Mucosa of descending colon (tissue), 3 donors: Measurements from ENCODE around the gene GRAP. TPM values are rescaled to one million over a fixed set of nuclear protein-coding genes. Genes with fewer than 3 reads are reported as not detected.
"Not testable (repeated sequence)": the region's sequence is repeated elsewhere in the genome, so short reads cannot be mapped to it uniquely, and the experiment has no call there.

Experiments
- ATAC-seq: fragments of 200-7000 bp; cut with Tn5 transposase; one replicate; pipeline ENCODE4 v1.9.1; 2020; ENCODE audit warnings: mild to moderate bottlenecking, moderate library complexity
- DNase-seq, 3 donors: peaks; one replicate each; pipeline ENCODE4 v3.0.0-alpha.2; 2020
- H3K36me3 ChIP-seq: fragments of 200-600 bp; one replicate; pipeline ENCODE4 v1.8.0; 2021; ENCODE audit warnings: low read depth, mild to moderate bottlenecking
- H3K4me1 ChIP-seq: fragments of 200-600 bp; one replicate; pipeline ENCODE4 v1.8.0; 2021; ENCODE audit warnings: low read depth, mild to moderate bottlenecking
- H3K4me3 ChIP-seq: fragments of 200-600 bp; one replicate; pipeline ENCODE4 v1.8.0; 2021; ENCODE audit warnings: mild to moderate bottlenecking
- H3K9me3 ChIP-seq: fragments of 200-600 bp; one replicate; pipeline ENCODE4 v1.8.0; 2021; ENCODE audit warnings: mild to moderate bottlenecking
- intact Hi-C, 2 donors: fragments of 100-400 bp; cut with DNase I in 1 of 2; cut with micrococcal nuclease in 1 of 2; formaldehyde crosslinking; loops; one replicate each; pipeline versions ENCODE4 v1.11.0 to v1.11.1; 2022; cut with DNase I, micrococcal nuclease
- long read RNA-seq, 2 donors: library from polyadenylated mRNA; unstranded; transcript quantifications; one replicate each; pipeline ENCODE4 v2.0.0, GENCODE V29; 2019 to 2021
- total RNA-seq, 3 donors: library from RNA; stranded (reverse); fragmentation: NEBNext Ultra II Directional in 2 of 3; extraction: Animal tissue kit (Norgen Biotek cat#: 25700) in 2 of 3; gene quantifications; one replicate each; pipeline versions ENCODE4 v1.2.1 to v1.2.4, GENCODE V29; 2021 to 2023
- donor health status: DM: no; HTN: no; CAD: no; lungs with moderate emphysema.
- donor health status: DM: no; HTN: no; CAD: no.
- donor health status: DM: no; HTN: yes; CAD: no.

The GRAP gene
- 1 to 10 TPM; 1.2 to 2.5 (median 1.8) TPM for total RNA-seq
- long read RNA-seq, donor 1, partial matches to known transcripts = 0 of 3 reads
- long read RNA-seq, donor 1, other reads (novel, unspliced or antisense) = 0 of 3 reads
- long read RNA-seq, donor 2, partial matches to known transcripts = 0 of 1 reads
- long read RNA-seq, donor 2, other reads (novel, unspliced or antisense) = 1 of 1 reads

DNA sequence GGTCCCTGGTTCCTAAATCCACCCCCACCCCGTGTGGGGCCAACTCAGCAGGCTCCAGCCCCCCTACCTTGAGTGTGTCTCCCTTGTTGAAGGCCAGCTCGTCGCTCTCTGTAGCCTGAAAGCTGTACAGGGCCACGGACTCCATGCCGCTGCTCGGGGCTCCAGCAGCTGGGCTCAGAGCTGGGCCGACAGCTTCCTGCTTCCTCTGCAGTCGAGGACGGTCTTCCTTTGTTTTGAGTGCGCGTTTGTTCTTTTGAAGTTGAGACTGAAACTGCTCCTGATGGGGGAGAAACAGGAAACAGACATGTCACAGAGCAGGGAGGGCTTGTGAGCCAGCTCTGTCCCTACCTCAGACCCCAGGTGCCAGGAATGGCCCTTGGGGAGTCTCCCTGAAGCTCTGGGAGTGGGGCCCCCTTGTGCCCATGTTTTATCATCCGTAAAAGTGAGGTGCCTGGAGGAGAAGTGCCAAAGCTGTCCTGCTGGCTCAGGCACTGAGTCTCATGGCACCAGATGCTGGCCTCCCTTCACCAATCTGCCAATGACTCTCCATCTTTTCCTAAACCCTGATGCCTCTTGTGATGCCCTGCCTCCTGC, at the start of gene GRAP:
TSS of gene GRAP (minus strand) at position 176 of the 594 bp plus-strand sequence. CDS start at position 145, 31 bp downstream.
- not testable (repeated sequence) for H3K4me3 ChIP-seq
- ATAC-seq = peak; percentile 60

DNA sequence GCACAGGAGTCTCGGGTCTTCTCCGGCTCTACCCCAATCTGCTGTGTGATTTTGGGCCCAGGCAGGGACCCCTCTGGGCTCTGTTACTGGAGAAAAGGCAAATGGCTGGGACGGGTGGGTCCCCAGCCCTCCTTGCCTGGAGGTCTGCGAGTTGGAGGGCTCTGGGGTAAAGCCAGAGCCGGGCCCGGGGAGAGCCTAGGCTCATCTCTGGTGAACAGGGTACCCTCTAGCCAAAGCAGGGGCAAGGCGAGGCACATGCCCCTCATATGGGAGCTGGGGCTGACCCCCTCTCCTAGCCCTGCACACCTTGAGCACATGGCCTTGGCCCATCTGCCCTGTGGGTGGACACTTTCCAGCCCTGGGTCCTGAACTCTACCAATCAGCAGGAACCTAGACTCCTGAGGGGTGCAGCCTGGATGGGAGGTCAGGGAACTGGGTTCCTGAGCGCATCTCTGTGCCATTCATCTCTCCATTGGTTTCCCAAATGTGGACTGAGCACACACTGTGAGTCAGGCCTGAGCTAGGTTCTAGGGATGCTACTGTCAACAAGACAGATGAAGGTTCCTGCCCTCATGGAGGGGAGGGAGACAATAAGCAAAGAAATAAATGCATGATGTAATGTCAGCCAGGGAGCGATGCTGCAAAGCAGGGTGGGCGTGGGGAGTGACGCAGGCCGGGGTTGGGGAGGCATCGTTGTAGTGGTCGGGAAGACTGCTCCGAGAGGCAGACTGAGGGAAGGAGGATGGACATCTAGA, 47.1 kb upstream of the GRAP start:
- intact Hi-C loops, H3K9me3 ChIP-seq, H3K36me3 ChIP-seq, H3K4me1 ChIP-seq, ATAC-seq, H3K4me3 ChIP-seq: not testable (repeated sequence)
- DNase-seq = peak; percentile 7 to 18 (median 17)

More for the DNA sequence above, at the start of gene GRAP:
- intact Hi-C loops, H3K36me3 ChIP-seq, H3K9me3 ChIP-seq, H3K4me1 ChIP-seq, DNase-seq: not testable (repeated sequence)

DNA sequence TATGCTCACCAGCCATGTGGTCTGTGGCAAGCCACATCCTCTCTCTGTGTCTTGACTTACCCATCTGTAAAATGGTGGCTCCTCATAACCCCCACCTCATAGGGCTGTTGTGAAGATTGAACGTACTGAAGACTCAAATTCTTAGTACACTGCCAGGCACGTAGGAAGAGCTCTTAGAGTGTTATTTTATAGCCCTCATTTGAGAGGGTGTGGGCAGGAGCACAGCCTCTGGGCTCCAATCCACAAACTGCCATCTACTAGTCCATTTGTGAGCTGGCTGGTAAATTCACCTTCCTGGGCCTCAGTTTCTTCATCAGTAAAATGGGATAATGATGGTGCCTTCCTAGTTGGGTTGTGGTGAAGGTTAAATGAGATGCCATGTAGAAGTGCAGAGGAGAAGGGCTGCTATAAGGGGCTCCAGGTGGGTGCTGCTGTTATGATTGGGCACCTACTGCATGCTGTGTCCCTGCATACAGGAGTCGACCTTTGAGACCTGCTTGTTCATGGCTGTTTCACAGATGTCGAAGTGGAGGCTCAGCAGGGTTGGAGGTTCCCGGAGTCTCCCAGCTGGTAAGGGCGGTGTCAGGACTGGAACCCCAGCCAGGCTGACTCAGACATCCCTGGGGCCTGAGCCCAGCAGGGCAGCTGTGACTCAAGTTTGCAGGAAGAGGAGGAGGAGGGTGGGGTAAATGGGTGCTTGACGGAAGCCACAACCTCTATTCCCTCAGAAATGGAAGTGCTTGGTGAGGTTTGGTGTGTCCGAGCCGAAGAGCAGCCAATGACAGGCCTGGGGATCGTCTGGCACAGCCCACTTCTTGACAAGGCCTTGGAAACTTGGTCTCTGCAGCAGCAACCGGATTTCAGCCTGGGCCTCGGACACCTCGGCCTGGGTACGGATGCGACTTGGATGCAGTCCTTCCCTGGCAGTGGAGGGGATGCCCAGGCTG, 46.3 kb upstream of the GRAP start:
- ATAC-seq (peak; percentile 75), DNase-seq (peak; percentile 20 to 53 (median 46))
- H3K4me1 ChIP-seq, H3K4me3 ChIP-seq, intact Hi-C loops, H3K9me3 ChIP-seq, H3K36me3 ChIP-seq: not testable (repeated sequence)

DNA sequence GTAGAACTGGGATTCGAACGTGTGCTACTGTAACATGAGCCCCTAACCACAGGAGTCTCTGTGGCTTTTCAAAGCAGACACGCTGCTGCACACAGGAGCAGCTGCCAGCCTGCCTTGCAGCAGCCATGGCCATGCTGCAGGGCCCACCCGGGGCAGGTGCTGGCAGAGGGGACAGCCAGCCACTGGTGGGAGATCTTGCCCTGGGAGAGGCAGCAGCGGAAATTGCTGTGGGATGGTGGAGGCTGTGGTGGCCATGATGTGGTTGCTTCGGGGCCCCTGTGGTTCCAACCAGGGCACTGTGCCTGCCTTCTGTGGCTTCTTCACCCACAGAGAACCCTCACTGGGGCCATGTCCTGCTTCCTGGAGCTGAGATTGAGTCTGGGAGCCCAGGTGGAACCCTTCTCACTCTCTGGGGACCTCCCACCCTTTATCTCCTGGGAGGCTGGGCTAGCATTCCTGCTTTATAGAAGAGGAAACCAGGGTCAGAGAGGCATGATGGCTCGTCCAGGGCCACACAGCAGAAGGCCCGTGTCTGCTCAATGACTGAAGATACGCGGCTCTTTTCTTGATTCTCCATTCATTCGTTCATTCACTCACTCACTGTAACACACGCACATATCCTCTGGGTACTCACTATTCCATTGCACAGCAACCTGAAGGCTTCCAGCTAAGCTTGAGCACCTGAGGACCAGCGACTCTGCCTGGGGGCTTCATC, 43.5 kb upstream of the GRAP start:
- H3K4me3 ChIP-seq, H3K4me1 ChIP-seq, H3K9me3 ChIP-seq, DNase-seq, ATAC-seq, H3K36me3 ChIP-seq, intact Hi-C loops: not testable (repeated sequence)

DNA sequence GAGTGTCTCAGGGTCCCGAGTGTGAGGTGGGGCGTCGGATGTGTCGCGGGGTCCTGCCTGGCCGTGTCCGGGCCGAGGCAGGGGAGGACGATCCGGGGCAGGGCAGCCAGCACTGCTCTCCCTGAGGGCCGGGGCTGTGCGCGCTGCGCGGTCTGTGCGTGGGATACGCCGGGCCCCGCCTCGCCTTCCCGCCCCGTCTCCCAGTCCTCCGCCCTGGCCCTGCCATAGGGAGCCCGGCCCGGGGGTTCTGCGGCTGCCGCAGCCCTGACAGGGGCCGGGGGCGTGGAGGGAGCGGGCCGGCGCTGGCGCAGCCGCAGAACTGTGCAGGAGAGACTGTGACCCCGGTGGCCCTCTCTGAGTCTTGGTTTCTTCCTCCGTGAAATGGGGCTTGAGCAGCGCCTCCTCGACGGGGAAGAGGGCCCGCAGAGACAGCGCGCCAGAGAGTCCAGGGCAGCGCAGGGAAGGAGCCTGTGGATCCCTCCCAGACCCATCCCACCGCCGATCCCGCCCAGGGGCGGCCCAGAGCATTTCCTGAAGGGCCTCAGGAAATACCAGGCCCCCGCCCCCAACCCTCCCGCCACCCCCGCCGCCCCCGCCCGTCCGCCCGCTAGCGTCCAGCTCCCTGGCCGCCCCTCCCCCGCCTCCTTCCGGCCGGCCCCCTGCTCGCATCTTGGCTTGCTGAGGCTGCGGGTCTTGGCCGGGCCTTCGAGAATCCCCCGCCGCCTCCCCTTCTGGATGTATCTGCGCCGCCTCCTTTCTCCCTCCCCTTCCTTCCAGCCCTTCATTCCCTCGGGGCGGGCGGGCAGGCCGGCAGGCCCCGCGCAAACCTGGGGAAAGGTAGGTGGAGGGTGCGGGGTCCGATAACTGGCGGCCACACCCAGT, 42.3 kb upstream of the GRAP start:
- H3K36me3 ChIP-seq, intact Hi-C loops, H3K9me3 ChIP-seq, H3K4me1 ChIP-seq, H3K4me3 ChIP-seq: not testable (repeated sequence)
- DNase-seq (peak; percentile 17 to 48 (median 41)), ATAC-seq (peak; percentile 79)

DNA sequence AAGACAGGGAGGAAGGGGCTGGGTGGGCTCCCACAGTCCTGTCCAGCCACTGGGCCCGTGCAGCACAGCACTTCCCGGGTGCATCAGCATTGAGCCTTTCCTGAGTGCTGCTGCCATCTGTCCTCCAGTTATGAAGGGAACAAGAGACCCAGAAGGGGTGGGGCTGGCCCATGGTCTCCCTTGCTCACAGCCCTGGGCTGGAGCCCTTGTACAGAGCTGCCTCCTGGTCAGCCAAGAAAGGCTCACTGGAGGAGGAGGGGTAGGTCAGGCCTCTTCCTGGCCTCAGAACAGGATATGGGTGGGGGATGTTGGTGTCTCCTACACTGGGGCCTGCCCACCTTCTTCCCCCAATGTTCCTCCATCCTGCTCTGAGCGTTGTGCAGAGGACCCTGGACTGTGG, 30.6 kb upstream of the GRAP start:
- H3K4me1 ChIP-seq, H3K36me3 ChIP-seq, DNase-seq, H3K9me3 ChIP-seq, intact Hi-C loops, H3K4me3 ChIP-seq: not testable (repeated sequence)
- peak; percentile 28 for ATAC-seq

DNA sequence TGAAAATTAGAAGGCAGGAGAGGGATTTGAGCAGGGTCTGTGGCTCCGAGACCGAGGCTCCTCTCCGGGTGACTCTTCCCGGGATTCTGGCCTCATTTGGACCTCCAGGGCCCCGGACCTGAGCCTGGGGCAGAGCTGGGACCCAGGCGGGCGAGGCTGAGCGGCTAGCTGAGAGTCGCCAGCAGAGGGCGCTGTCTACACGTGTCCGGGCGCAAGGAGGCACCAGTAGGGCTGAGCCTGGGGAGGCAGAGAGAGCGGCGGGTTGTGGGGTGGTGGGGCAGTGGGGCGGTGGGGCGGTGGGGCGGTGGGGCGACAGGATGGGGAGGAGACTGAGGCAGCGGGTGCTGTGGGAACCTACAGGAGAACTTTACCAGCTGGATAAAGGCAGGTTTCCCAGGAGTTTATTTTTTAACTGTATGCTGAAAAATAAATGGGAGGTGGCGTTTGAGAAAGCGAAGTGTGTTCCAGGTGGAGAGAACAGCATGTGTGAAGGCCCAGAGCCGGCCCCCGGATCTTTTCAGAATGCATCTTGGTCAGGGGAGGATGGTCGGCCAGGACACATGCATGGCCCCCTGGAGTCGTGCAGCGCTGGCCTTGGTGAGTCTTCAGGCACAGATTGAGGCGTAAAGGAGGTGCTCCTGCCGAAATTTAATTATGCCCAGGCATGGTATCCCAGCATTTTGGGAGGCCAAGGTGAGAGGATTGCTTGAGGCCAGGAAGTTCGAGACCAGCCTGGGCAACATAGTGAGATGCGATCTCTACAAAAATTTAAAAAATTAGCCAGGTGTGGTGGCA, 29.8 kb upstream of the GRAP start:
- H3K9me3 ChIP-seq, H3K4me3 ChIP-seq, intact Hi-C loops, H3K4me1 ChIP-seq, H3K36me3 ChIP-seq: not testable (repeated sequence)
- DNase-seq (peak; percentile 49 to 60 (median 53)), ATAC-seq (peak; percentile 96)

DNA sequence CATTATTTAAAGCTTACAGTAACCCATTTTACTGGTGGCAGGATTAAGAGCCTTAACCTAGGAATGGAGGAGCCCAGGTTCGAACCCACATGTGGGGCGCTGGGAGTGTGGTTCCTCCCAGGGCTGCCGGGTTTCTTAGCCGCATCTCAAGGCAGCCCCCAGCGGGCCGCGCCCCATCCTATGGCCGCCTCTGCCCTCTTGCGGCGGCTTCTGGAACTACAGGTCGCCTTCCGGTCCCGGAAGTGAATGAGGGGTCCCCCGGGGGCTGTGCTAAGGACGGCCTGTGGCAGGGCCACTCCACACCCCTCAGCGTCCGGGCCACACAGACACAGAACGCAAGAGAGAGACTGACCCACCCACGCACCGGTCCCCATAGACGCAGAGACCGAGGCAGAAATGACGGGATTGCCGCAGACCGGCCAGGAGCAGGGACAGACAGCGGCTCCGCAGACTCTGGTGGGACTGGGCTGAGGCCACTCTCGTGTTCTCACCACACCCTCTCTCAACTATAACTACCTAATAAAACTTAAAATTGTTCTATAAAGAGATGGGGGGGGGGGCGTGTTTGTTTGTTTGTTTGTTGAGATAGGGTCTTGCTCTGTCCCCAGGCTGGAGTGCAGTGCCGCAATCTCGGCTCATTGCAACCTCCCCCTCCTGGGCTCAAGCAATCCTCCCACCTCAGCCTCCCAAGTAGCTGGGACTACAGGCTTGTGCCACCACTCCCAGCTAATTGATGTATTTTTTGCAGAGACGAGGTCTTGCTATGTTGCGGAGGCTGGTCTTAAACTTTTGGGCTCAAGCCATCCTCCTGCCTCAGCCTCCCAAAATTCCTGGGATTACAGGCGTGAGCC, 23.8 kb upstream of the GRAP start:
- intact Hi-C loops, H3K36me3 ChIP-seq, H3K4me1 ChIP-seq, H3K4me3 ChIP-seq, DNase-seq, H3K9me3 ChIP-seq: not testable (repeated sequence)
- ATAC-seq = peak; percentile 99

DNA sequence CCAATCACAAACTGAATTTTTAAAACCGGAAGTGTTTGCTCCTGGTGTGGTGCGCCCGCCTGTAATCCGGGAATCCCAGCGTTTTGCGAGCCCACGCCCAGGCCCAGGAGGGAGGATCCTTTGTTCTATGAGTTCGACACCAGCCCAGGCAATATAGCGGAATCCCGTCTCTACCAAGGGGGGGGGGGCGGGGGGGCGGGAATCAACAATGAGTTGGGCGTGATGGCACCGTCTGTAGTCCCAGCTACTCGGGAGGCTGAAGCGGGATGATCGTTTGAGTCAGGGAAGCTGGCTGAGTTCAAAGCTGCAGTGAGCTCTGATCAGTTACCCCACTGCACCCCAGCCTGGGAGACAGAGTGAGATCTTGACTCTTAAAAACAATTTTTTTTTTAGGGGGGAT, 17.6 kb upstream of the GRAP start:
- ATAC-seq, H3K36me3 ChIP-seq, H3K9me3 ChIP-seq, H3K4me3 ChIP-seq, intact Hi-C loops, H3K4me1 ChIP-seq: not testable (repeated sequence)
- DNase-seq = peak; percentile 7 to 37 (median 33)

DNA sequence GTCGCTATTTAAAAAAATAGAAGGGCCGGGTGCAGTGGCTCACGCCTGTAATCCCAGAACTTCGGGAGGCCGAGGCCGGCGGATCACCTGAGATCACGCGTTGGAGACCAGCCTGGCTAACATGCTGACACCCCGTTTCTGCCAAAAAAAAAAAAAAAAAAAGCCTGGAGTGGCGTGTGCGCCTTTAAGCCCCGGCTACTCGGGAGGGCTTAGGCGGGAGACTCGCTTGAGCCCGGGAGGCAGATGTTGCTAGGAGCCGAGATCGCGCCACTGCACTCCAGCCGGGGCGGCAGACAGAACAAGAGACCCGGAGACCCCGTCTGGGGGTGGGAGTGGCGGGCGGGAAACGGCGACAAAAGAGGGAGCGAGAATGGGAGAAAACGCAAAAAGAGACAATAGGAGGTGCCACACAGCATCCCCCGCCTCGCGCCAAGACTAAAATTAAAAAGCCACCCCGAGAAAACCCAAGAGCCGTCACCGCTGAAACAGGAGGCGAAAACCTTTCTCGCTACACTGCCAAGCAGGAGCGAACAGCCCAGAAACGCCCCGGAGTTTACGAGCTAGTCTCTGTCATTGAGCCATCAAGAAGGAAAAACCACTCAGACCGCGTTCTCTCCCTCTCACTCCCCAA, 16.7 kb upstream of the GRAP start:
- H3K9me3 ChIP-seq, H3K36me3 ChIP-seq, H3K4me1 ChIP-seq, H3K4me3 ChIP-seq, intact Hi-C loops: not testable (repeated sequence)
- DNase-seq = peak; percentile 80 to 89 (median 89)
- peak; percentile 41 for ATAC-seq

DNA sequence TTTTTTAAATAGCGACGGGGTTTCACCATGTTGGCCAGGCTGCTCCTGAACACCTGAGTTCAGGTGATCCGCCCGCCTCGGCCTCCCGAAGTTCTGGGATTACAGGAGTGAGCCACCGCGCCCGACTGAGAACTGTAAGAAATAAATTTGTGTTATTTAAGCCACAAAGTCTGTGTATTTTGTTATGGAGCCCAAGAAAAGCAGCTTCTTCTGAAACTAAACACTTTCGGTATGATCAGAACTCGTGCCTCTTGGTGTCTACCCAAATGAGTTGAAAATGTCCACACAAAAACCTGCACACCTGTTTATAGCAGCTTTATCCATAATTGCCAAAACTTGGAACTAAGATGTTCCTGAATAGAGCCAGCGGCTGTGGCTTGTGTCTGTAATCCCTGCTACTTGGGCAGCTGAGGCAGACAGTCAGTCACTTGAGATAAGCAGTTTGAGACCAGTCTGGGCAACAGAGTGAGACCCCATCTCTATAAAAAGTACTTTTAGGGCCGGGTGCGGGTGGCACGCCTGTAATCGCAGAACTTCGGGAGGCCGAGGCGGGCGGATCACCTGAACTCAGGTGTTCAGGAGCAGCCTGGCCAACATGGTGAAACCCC, 16.1 kb upstream of the GRAP start:
- H3K36me3 ChIP-seq, H3K4me3 ChIP-seq, DNase-seq, intact Hi-C loops, H3K4me1 ChIP-seq, H3K9me3 ChIP-seq: not testable (repeated sequence)
- ATAC-seq = peak; percentile 84
